Mesothelial cell of epicardium (in vitro differentiated cells): Measurements from ENCODE around the gene PIGO. TPM values are rescaled to one million over a fixed set of nuclear protein-coding genes. Genes with fewer than 3 reads are reported as not detected.

Experiments used
- DNase-seq, 2 experiments: peaks; one replicate each; pipeline ENCODE4 v3.0.0; 2021; ENCODE audit warnings: low spot score in 2 of 2; ENCODE audit not compliant: unreplicated experiment in 2 of 2
- H3K27ac Mint-ChIP-seq: 2 replicates; pipeline ENCODE4 v1.8.0; 2021; ENCODE audit warnings: mixed read lengths
- H3K27me3 Mint-ChIP-seq: 2 replicates; pipeline ENCODE4 v1.8.0; 2021; ENCODE audit warnings: low read depth, mixed read lengths
- H3K36me3 Mint-ChIP-seq: 2 replicates; pipeline ENCODE4 v1.8.0; 2021; ENCODE audit warnings: mixed read lengths
- H3K4me1 Mint-ChIP-seq: 2 replicates; pipeline ENCODE4 v1.8.0; 2021; ENCODE audit warnings: mixed read lengths
- H3K4me3 Mint-ChIP-seq: 2 replicates; pipeline ENCODE4 v1.8.0; 2021; ENCODE audit warnings: mild to moderate bottlenecking, moderate library complexity, mixed read lengths
- H3K9me3 Mint-ChIP-seq: 2 replicates; pipeline ENCODE4 v1.8.0; 2021; ENCODE audit warnings: mixed read lengths
- total RNA-seq: library from RNA; stranded (reverse); gene quantifications from 3 replicates; pipeline ENCODE4 v1.2.1, GENCODE V29; 2021
- TF ChIP-seq, protein P1 (sequence below): fragments of 200-600 bp; sonication (generic); IDR thresholded peaks from one replicate; pipeline ENCODE4 v1.5.0; 2021; ENCODE audit warnings: antibody characterized with exemption; ENCODE audit not compliant: unreplicated experiment

PIGO gene
- total RNA-seq, 1 donor from 2014 or later, result 28.4 TPM

DNA sequence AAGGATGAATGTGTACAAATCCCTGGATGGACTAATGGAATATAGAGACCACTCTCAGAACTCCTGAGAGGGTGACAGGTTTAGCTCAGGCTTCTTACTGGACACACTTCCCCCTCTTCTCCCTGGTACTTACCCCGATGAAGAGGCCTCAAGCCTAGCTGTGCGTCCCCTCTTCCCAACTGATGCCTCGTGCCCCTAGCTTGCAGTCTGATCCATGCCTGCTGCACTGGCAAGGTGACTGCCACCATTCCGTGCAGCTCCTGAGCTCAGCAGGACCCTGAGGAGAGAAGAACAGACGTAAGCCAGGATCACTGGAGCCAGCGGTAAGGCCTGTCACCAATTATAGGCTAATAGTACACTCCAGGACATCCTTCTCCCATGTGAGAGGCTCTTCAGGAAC is 12.1 kb upstream of the PIGO start:
- DNase-seq, result no peak
- no peak overlapping the region for H3K4me3 Mint-ChIP-seq
- peaks cover 30% of the 10 kb centered on the region for H3K4me1 Mint-ChIP-seq
- H3K36me3 Mint-ChIP-seq, result peaks cover 10% of the 10 kb centered on the region
- no peaks in the 10 kb centered on the region for H3K9me3 Mint-ChIP-seq
- H3K27ac Mint-ChIP-seq, result no peak overlapping the region
- no peaks in the 10 kb centered on the region for H3K27me3 Mint-ChIP-seq
- TF ChIP-seq, protein P1, sequence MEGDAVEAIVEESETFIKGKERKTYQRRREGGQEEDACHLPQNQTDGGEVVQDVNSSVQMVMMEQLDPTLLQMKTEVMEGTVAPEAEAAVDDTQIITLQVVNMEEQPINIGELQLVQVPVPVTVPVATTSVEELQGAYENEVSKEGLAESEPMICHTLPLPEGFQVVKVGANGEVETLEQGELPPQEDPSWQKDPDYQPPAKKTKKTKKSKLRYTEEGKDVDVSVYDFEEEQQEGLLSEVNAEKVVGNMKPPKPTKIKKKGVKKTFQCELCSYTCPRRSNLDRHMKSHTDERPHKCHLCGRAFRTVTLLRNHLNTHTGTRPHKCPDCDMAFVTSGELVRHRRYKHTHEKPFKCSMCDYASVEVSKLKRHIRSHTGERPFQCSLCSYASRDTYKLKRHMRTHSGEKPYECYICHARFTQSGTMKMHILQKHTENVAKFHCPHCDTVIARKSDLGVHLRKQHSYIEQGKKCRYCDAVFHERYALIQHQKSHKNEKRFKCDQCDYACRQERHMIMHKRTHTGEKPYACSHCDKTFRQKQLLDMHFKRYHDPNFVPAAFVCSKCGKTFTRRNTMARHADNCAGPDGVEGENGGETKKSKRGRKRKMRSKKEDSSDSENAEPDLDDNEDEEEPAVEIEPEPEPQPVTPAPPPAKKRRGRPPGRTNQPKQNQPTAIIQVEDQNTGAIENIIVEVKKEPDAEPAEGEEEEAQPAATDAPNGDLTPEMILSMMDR, result no peak

DNA sequence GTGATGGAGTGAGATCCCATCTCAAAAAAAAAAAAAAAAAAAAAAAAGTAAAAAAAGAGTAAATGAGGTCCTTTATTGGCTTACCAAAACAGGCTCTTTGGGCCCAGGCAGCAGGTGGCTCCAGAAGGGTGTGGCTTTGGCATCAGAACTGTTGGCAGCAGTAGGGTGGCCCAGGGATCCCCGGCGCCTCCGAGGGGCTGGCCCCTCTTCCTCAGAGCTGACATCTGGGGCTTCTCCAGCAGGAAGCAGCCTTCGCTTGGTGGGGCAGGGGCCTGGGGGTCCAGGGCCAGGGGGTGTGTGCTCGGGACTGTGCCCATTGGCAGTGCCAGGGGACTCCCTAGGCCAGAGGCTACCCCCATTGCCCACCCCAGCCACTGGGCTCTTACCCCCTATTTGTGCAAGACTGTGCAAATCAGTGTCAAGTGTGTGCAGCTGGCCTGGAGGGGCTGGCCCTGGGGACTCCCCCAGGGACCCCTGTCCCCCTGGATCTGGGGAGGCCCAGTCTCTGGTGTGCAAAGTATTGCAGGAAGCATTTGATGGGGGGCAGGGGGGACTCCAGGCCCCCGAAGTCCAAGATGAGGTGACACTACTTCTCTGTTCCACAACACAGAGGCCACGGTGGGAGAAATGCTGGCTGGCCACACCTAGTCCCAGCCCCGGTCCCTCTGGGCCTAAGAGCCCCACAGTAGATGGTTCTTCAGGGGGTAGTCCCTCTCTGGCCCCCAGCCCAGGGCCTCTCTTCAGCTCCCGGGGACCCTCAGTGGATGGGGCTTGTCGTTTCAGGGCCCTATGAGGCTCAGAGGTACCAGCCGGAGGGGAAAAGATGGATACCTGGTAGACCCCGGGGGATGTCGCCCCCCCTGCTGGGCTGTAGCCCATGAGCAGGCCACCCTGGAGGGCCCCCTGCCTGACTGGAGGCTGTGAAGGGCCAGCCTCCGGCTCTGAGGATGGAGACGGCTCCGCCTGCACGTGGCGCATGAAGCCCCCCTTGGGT is 11.2 kb upstream of the PIGO start:
- no peaks in the 10 kb centered on the region for H3K9me3 Mint-ChIP-seq
- H3K4me1 Mint-ChIP-seq, result peaks cover 34% of the 10 kb centered on the region
- TF ChIP-seq, protein P1, result no peak
- H3K27ac Mint-ChIP-seq, result no peak overlapping the region
- H3K36me3 Mint-ChIP-seq, result peaks cover 10% of the 10 kb centered on the region
- no peak for DNase-seq
- H3K27me3 Mint-ChIP-seq, result no peaks in the 10 kb centered on the region
- H3K4me3 Mint-ChIP-seq, result no peak overlapping the region

GRCh38 chr9:35106343-35106730 is 9.9 kb upstream of the PIGO start:
- H3K4me3 Mint-ChIP-seq, result no peak overlapping the region
- TF ChIP-seq, protein P1, result no peak
- no peak overlapping the region for H3K27ac Mint-ChIP-seq
- H3K9me3 Mint-ChIP-seq, result no peaks in the 10 kb centered on the region
- H3K36me3 Mint-ChIP-seq, result peaks cover 10% of the 10 kb centered on the region
- peaks cover 35% of the 10 kb centered on the region for H3K4me1 Mint-ChIP-seq
- no peaks in the 10 kb centered on the region for H3K27me3 Mint-ChIP-seq
- DNase-seq, result no peak

- H3K27ac Mint-ChIP-seq, result no peak overlapping the region
- H3K4me1 Mint-ChIP-seq, result peaks cover 34% of the 10 kb centered on the region
- no peak for DNase-seq
- H3K4me3 Mint-ChIP-seq, result no peak overlapping the region
- TF ChIP-seq, protein P1, result no peak
- H3K9me3 Mint-ChIP-seq, result no peaks in the 10 kb centered on the region
- H3K36me3 Mint-ChIP-seq, result peaks cover 10% of the 10 kb centered on the region
- no peaks in the 10 kb centered on the region for H3K27me3 Mint-ChIP-seq
Measured at GRCh38 chr9:35105571-35106342, 9.4 kb upstream of the PIGO start.

- no peak for DNase-seq
- TF ChIP-seq, protein P1, result no peak
- no peak overlapping the region for H3K27ac Mint-ChIP-seq
- H3K27me3 Mint-ChIP-seq, result no peaks in the 10 kb centered on the region
- H3K9me3 Mint-ChIP-seq, result no peaks in the 10 kb centered on the region
- H3K36me3 Mint-ChIP-seq, result peaks cover 15% of the 10 kb centered on the region
- peaks cover 28% of the 10 kb centered on the region for H3K4me1 Mint-ChIP-seq
- no peak overlapping the region for H3K4me3 Mint-ChIP-seq
Measured at GRCh38 chr9:35105126-35105525, 8.7 kb upstream of the PIGO start.
